GM18511 (cell line): ENCODE results near the gene LUC7L2.
"Not testable (repeated sequence)": the region's sequence is repeated elsewhere in the genome, so short reads cannot be mapped to it uniquely, and the experiment has no call there.

ENCODE experiments used
- ATAC-seq: cut with Tn5 transposase; IDR thresholded peaks from one replicate; pipeline ENCODE4 v1.9.1; 2021; ENCODE audit warnings: mild to moderate bottlenecking, moderate library complexity; ENCODE audit not compliant: unreplicated experiment

LUC7L2 gene

GRCh38 chr7:139439375-139439774, 79.7 kb downstream of the LUC7L2 start:
- no peak for ATAC-seq

GRCh38 chr7:139441961-139442360, 82.3 kb downstream of the LUC7L2 start:
- no peak for ATAC-seq

GRCh38 chr7:139446051-139446890, 86.6 kb downstream of the LUC7L2 start:
- ATAC-seq = no peak

DNA sequence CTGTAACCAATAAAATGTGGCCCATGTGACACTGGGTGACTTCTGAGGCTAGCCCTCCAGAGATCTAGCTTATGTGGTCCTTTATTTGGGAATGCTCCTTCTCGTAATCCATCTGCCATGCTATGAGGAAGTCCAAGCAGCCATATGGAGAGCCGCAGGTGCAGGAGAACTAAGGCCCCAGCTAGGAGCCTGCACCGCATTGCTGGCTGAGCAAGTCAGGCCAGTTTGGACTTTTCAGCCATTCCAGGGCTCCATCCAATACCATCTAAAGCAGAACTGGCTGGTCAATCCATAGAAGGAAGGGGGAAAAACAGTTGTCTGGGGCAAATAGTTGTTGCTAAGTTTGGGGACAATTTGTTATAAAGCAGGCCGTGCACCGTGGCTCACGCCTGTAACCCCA, 91.2 kb downstream of the LUC7L2 start:
- ATAC-seq = no peak

DNA sequence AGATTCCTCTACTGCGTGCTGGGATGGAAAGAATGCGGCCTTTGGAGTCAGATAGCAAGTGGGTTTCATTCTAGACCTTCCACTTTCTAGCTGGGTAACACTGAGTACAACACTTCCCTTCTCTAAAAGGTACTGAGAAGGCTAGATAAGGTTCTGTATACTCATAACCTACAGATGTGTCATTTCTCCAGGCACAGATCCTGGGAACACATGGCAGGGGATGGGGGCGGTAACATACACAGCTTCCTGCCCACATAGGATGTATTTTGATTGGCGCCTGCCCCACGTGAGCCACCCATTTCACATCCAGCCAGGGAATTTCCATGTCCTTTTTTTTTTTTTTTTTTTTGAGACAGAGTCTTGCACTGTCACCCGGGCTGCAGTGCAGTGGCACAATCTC, 91.9 kb downstream of the LUC7L2 start:
- ATAC-seq = no peak

- ATAC-seq = no peak
These were observed 93.4 kb downstream of the LUC7L2 start for GRCh38 chr7:139452958-139453672.

DNA sequence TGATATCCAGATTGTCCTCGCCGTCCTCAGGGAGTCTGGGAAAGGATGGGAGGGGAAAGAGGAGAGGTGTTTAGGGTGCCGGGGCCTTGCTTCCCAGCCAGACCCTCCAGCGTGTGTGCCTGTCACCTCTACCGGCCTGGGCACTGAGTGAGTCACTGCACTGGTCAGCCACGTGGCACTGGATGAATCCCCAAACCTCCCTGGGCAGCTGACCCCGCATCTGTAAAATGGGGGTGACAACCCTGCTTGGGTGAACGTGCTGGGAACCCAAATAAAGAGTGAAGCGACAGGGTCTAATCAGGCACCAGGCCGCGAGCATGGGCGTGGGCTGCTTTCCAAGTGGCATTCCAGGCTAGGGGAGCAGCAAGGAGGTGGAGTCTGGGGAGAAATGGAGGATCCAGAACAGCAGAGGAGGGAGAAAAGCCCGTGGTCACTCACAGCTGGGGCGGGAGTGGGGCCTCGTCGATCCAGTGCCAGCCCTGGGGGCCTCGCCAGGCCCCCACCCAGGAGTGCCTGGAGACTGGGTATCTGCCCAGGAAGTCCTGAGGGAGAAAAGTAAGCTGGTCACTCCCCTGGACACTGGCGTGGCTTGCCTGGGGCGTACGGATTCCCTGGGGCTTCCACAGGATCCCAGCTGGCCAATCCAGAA, 94.1 kb downstream of the LUC7L2 start:
- no peak for ATAC-seq

GRCh38 chr7:139455789-139456188, 96.1 kb downstream of the LUC7L2 start:
- no peak for ATAC-seq

GRCh38 chr7:139456511-139456910, 96.8 kb downstream of the LUC7L2 start:
- ATAC-seq = no peak

GRCh38 chr7:139457153-139457946, 97.7 kb downstream of the LUC7L2 start:
- ATAC-seq = no peak

GRCh38 chr7:139463421-139463820, 103.7 kb downstream of the LUC7L2 start:
- ATAC-seq = not testable (repeated sequence)

DNA sequence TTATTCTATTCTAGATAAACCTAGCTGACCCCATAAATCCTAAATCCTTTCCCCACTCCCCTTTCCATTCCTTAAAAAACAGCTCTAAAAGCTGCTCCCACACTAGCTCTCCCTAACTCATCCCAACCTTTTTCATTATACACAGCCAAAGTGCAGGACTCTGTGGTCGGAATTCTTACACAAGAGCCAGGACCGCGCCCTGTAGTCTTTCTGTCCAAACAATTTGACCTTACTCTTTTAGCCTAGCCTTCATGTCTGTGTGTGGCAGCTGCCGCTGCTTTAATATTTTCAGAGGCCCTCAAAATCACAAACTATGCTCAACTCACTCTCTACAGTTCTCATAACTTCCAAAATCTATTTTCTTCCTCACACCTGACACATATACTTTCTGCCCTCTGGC, 104.8 kb downstream of the LUC7L2 start:
- ATAC-seq = not testable (repeated sequence)

- ATAC-seq = not testable (repeated sequence)
These were observed 105.4 kb downstream of the LUC7L2 start for GRCh38 chr7:139465072-139465471.

DNA sequence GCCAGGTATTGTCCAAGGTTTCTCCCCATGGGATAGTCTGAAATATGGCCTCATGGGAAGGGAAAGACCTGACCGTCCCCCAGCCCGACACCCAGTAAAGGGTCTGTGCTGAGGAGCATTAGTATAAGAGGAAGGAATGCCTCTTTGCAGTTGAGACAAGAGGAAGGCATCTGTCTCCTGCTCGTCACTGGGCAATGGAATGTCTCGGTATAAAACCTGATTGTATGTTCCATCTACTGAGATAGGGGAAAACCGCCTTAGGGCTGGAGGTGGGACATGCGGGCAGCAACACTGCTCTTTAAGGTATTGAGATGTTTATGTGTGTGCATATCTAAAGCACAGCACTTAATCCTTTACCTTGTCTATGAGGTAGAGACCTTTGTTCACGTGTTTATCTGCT, 108.0 kb downstream of the LUC7L2 start:
- ATAC-seq = not testable (repeated sequence)

DNA sequence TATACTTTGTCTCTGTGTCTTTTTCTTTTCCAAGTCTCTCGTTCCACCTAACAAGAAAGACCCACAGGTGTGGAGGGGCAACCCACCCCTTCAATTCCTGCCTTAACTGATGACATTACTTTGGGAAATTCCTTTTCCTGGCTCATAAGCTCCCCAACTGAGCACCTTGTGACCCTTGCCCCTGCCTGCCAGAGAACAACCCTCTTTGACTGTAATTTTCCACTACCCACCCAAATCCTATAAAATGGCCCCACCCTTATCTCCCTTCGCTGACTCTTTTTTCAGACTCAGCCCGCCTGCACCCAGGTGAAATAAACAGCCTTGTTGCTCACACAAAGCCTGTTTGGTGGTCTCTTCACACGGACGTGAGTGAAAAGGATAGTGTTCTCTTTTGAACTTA, 108.6 kb downstream of the LUC7L2 start:
- not testable (repeated sequence) for ATAC-seq

DNA sequence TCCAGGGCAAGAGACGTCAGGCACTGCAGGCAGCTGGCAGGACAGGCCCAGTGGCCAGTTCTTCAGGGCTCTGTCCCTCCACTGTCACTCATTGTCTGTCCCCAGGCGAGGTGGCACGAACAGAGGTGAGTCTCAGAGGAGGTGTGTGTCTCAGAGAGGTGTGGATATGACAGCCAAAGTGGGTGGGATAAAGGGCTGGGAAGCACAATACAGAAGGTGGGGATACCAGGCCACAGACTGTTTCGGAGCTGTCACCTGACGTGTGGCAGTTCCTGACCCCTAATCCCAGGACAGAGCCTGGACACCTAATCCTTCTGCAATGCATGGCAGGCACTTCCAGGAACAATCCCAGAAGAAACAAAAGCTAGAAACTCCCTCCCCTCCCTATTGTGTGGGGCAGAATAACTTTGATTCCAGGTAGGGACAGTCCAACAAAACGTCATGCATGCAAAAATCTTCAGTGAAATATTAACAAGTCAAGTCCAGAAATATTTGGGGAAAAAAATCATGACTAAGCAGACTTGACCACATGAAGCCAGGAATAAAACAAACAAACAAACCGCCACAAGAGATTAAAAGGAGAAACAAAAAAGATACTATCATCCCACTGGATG, 112.2 kb downstream of the LUC7L2 start:
- no peak for ATAC-seq
